Measurements from ENCODE around the gene ISL1.

Gene ISL1

GRCh38 chr5:51416149-51416548 lies 32.9 kb downstream of the ISL1 start:
- Histone ChIP-seq H3K4me1 (ENCODE audit: insufficient read depth, poor library complexity, severe bottlenecking) (no peaks in the 10 kb centered on the region), H3K27ac (ENCODE audit: poor library complexity, severe bottlenecking) (no peak overlapping the region), H3K9me3 (ENCODE audit: severe bottlenecking) (no peaks in the 10 kb centered on the region), H3K4me3 (ENCODE audit: severe bottlenecking) (no peak overlapping the region), H3K36me3 (ENCODE audit: low read depth) (no peaks in the 10 kb centered on the region), H3K27me3 (ENCODE audit: insufficient read depth, poor library complexity, severe bottlenecking) (no peaks in the 10 kb centered on the region)
- DNase-seq (ENCODE audit: low spot score) (no peak), ATAC-seq (ENCODE audit: low read depth) (peak; percentile 52; the same call in 1 of the 3 replicates)
- TF ChIP-seq CTCF (IDR thresholded peaks at IDR 0.05; ENCODE audit: poor library complexity, severe bottlenecking) = peak; percentile 41

GRCh38 chr5:51433052-51433710 lies 49.9 kb downstream of the ISL1 start:
- no peak for TF ChIP-seq CTCF (IDR thresholded peaks at IDR 0.05; ENCODE audit: poor library complexity, severe bottlenecking)
- Histone ChIP-seq H3K27ac (ENCODE audit: poor library complexity, severe bottlenecking) (peak overlapping the region; percentile 87), H3K4me3 (ENCODE audit: severe bottlenecking) (no peak overlapping the region), H3K27me3 (ENCODE audit: insufficient read depth, poor library complexity, severe bottlenecking) (no peaks in the 10 kb centered on the region), H3K9me3 (ENCODE audit: severe bottlenecking) (no peaks in the 10 kb centered on the region), H3K36me3 (ENCODE audit: low read depth) (no peaks in the 10 kb centered on the region), H3K4me1 (ENCODE audit: insufficient read depth, poor library complexity, severe bottlenecking) (peaks cover 18% of the 10 kb centered on the region)
- ATAC-seq (ENCODE audit: low read depth) (peak; percentile 96), DNase-seq (ENCODE audit: low spot score) (no peak)

GRCh38 chr5:51439232-51439631 lies 56.0 kb downstream of the ISL1 start:
- Histone ChIP-seq H3K4me3 (ENCODE audit: severe bottlenecking) (no peak overlapping the region), H3K27ac (ENCODE audit: poor library complexity, severe bottlenecking) (no peak overlapping the region), H3K9me3 (ENCODE audit: severe bottlenecking) (no peaks in the 10 kb centered on the region), H3K36me3 (ENCODE audit: low read depth) (no peaks in the 10 kb centered on the region), H3K27me3 (ENCODE audit: insufficient read depth, poor library complexity, severe bottlenecking) (no peaks in the 10 kb centered on the region), H3K4me1 (ENCODE audit: insufficient read depth, poor library complexity, severe bottlenecking) (peaks cover 7% of the 10 kb centered on the region)
- ATAC-seq (ENCODE audit: low read depth) = peak; percentile 25; the same call in 1 of the 3 replicates
- DNase-seq (ENCODE audit: low spot score) = no peak
- no peak for TF ChIP-seq CTCF (IDR thresholded peaks at IDR 0.05; ENCODE audit: poor library complexity, severe bottlenecking)

Measured in RWPE2 (cell line).